Stimulated activated CD4-positive, alpha-beta T cell treated with anti-CD3 and anti-CD28 coated beads, Interleukin-2, amount 100 ng/mL, for 48 hours (primary cell): ENCODE measurements around the gene DAAM2.
A peak's percentile ranks its signal among the peaks of the same experiment; 100 is the strongest.

Experiments used
- DNase-seq, 2 donors: peaks; one replicate each; pipeline ENCODE4 v3.0.0-alpha.2; 2020

Gene DAAM2

GRCh38 chr6:39849764-39850163 is 57.6 kb downstream of the DAAM2 start:
- DNase-seq: no peak

- DNase-seq: no peak
Observed at GRCh38 chr6:39850736-39851297, 58.6 kb downstream of the DAAM2 start.

- no peak for DNase-seq
Observed at GRCh38 chr6:39851331-39851730, 59.2 kb downstream of the DAAM2 start.

GRCh38 chr6:39852324-39852723 is 60.1 kb downstream of the DAAM2 start:
- no peak for DNase-seq

GRCh38 chr6:39853604-39854003 is 61.4 kb downstream of the DAAM2 start:
- no peak for DNase-seq

- no peak for DNase-seq
Observed at GRCh38 chr6:39855356-39855995, 63.3 kb downstream of the DAAM2 start.

- DNase-seq: no peak
Observed at GRCh38 chr6:39859025-39859424, 66.8 kb downstream of the DAAM2 start.

GRCh38 chr6:39861663-39862062 is 69.5 kb downstream of the DAAM2 start:
- no peak for DNase-seq

- DNase-seq: peak; percentile 64 to 67
Observed at GRCh38 chr6:39865011-39865888, 73.1 kb downstream of the DAAM2 start.

- DNase-seq: no peak
Observed at GRCh38 chr6:39867592-39867991, 75.4 kb downstream of the DAAM2 start.

- DNase-seq: no peak
Observed at GRCh38 chr6:39870950-39871349, 78.8 kb downstream of the DAAM2 start.

GRCh38 chr6:39873439-39873838 is 81.3 kb downstream of the DAAM2 start:
- no peak for DNase-seq

GRCh38 chr6:39876111-39876510 is 83.9 kb downstream of the DAAM2 start:
- DNase-seq: no peak

GRCh38 chr6:39876826-39877225 is 84.7 kb downstream of the DAAM2 start:
- DNase-seq: no peak

- DNase-seq: no peak
Observed at GRCh38 chr6:39879535-39879934, 87.4 kb downstream of the DAAM2 start.

- no peak for DNase-seq
Observed at GRCh38 chr6:39880594-39880993, 88.4 kb downstream of the DAAM2 start.

- DNase-seq: no peak
Observed at GRCh38 chr6:39881851-39882530, 89.8 kb downstream of the DAAM2 start.

- no peak for DNase-seq
Observed at GRCh38 chr6:39882531-39882899, 90.3 kb downstream of the DAAM2 start.

- DNase-seq: no peak
Observed at GRCh38 chr6:39884696-39885095, 92.5 kb downstream of the DAAM2 start.

- no peak for DNase-seq
Observed at GRCh38 chr6:39885691-39886090, 93.5 kb downstream of the DAAM2 start.

GRCh38 chr6:39886871-39887270 is 94.7 kb downstream of the DAAM2 start:
- no peak for DNase-seq

GRCh38 chr6:39887692-39888450 is 95.7 kb downstream of the DAAM2 start:
- DNase-seq: no peak

- DNase-seq: no peak
Observed at GRCh38 chr6:39889229-39889628, 97.1 kb downstream of the DAAM2 start.
